GM21717 (cell line): ENCODE measurements around the gene DBH.

Experiments used
- ATAC-seq: cut with Tn5 transposase; IDR thresholded peaks from one replicate; pipeline ENCODE4 v1.9.1; 2021; ENCODE audit warnings: mild to moderate bottlenecking, moderate library complexity; ENCODE audit not compliant: unreplicated experiment

Gene DBH

GRCh38 chr9:133603135-133603927 lies 32.8 kb upstream of the DBH start:
- no peak for ATAC-seq

GRCh38 chr9:133604214-133604613 lies 31.9 kb upstream of the DBH start:
- ATAC-seq, result no peak

GRCh38 chr9:133604856-133605255 lies 31.3 kb upstream of the DBH start:
- no peak for ATAC-seq

GRCh38 chr9:133605446-133605845 lies 30.7 kb upstream of the DBH start:
- ATAC-seq, result no peak

GRCh38 chr9:133605856-133606707 lies 30.1 kb upstream of the DBH start:
- ATAC-seq, result no peak

- ATAC-seq, result no peak
Measured at GRCh38 chr9:133606708-133607025, 29.5 kb upstream of the DBH start.

GRCh38 chr9:133607381-133607780 lies 28.8 kb upstream of the DBH start:
- no peak for ATAC-seq

GRCh38 chr9:133607976-133608375 lies 28.2 kb upstream of the DBH start:
- ATAC-seq, result no peak

GRCh38 chr9:133608382-133608781 lies 27.8 kb upstream of the DBH start:
- no peak for ATAC-seq

- ATAC-seq, result no peak
Measured at GRCh38 chr9:133608889-133609288, 27.3 kb upstream of the DBH start.

GRCh38 chr9:133609311-133610098 lies 26.7 kb upstream of the DBH start, which contains the start of gene FAM163B:
TSS of gene FAM163B (minus strand) at chr9:133609389. CDS start at chr9:133580223, 29,166 bp downstream.
- ATAC-seq, result no peak

GRCh38 chr9:133610845-133611244 lies 25.3 kb upstream of the DBH start:
- ATAC-seq, result no peak

GRCh38 chr9:133612051-133612450 lies 24.1 kb upstream of the DBH start:
- no peak for ATAC-seq

- ATAC-seq, result no peak
Measured at GRCh38 chr9:133612816-133613215, 23.3 kb upstream of the DBH start.

- no peak for ATAC-seq
Measured at GRCh38 chr9:133613432-133613831, 22.7 kb upstream of the DBH start.

GRCh38 chr9:133614056-133614455 lies 22.1 kb upstream of the DBH start:
- no peak for ATAC-seq

- no peak for ATAC-seq
Measured at GRCh38 chr9:133614678-133615077, 21.5 kb upstream of the DBH start.

- no peak for ATAC-seq
Measured at GRCh38 chr9:133615186-133615585, 21.0 kb upstream of the DBH start.

GRCh38 chr9:133615606-133616188 lies 20.5 kb upstream of the DBH start:
- no peak for ATAC-seq

GRCh38 chr9:133616643-133617405 lies 19.3 kb upstream of the DBH start:
- ATAC-seq, result no peak
